SK-MEL-5 (cell line): ENCODE results near the gene IRF2. TPM values are rescaled to one million over a fixed set of nuclear protein-coding genes. Genes with fewer than 3 reads are reported as not detected.

Experiments
- DNase-seq: peaks from one replicate; pipeline ENCODE4 v3.0.0-alpha.2; 2016; ENCODE audit warnings: low read depth, low spot score
- in situ Hi-C: cut with HindIII; loops from 2 replicates; pipeline ENCODE4 v1.10.0; 2016; ENCODE audit warnings: low sequenced_read_pairs, high pct_unique_total_duplicates, low pct_unique_long_range_greater_than_20kb
- total RNA-seq: library from RNA; depleted of rRNA; stranded (reverse); fragments of >200 nt; shearing (Covaris generic); gene quantifications from 2 replicates; pipeline ENCODE4 v1.2.3, GENCODE V29; 2014

The IRF2 gene
- total RNA-seq, 1 experiment from 2014 or later: 37.0 TPM

- DNase-seq: no peak
- in situ Hi-C loops: no loop called here
These were observed 33.6 kb downstream of the IRF2 start for GRCh38 chr4:184440595-184441358.

- in situ Hi-C loops: no loop called here
- DNase-seq: no peak
These were observed 34.3 kb downstream of the IRF2 start for GRCh38 chr4:184439856-184440594.

GRCh38 chr4:184439386-184439785, 35.0 kb downstream of the IRF2 start:
- in situ Hi-C loops: no loop called here
- no peak for DNase-seq

GRCh38 chr4:184438375-184438774, 36.0 kb downstream of the IRF2 start:
- no peak for DNase-seq
- in situ Hi-C loops: no loop called here

- in situ Hi-C loops: no loop called here
These were observed 36.6 kb downstream of the IRF2 start for GRCh38 chr4:184437565-184438265.

GRCh38 chr4:184434501-184435066, 39.8 kb downstream of the IRF2 start:
- in situ Hi-C loops: no loop called here

More at GRCh38 chr4:184437565-184438265, 36.6 kb downstream of the IRF2 start:
- no peak for DNase-seq

GRCh38 chr4:184434021-184434420, 40.3 kb downstream of the IRF2 start:
- in situ Hi-C loops: no loop called here
- no peak for DNase-seq

More at GRCh38 chr4:184434501-184435066, 39.8 kb downstream of the IRF2 start:
- no peak for DNase-seq

GRCh38 chr4:184433258-184433892, 41.0 kb downstream of the IRF2 start:
- DNase-seq: no peak
- in situ Hi-C loops: no loop called here

- in situ Hi-C loops: no loop called here
- DNase-seq: no peak
These were observed 42.0 kb downstream of the IRF2 start for GRCh38 chr4:184432127-184432922.

GRCh38 chr4:184430163-184430562, 44.2 kb downstream of the IRF2 start:
- in situ Hi-C loops: no loop called here

GRCh38 chr4:184428787-184429186, 45.6 kb downstream of the IRF2 start:
- no peak for DNase-seq
- in situ Hi-C loops: no loop called here

More at GRCh38 chr4:184430163-184430562, 44.2 kb downstream of the IRF2 start:
- DNase-seq: no peak

- in situ Hi-C loops: no loop called here
- DNase-seq: no peak
These were observed 46.7 kb downstream of the IRF2 start for GRCh38 chr4:184427687-184428086.

- in situ Hi-C loops: no loop called here
- no peak for DNase-seq
These were observed 47.3 kb downstream of the IRF2 start for GRCh38 chr4:184427093-184427492.

- in situ Hi-C loops: no loop called here
- no peak for DNase-seq
These were observed 49.2 kb downstream of the IRF2 start for GRCh38 chr4:184424993-184425758.

GRCh38 chr4:184424279-184424678, 50.1 kb downstream of the IRF2 start:
- in situ Hi-C loops: no loop called here
- no peak for DNase-seq

GRCh38 chr4:184423003-184423686, 51.2 kb downstream of the IRF2 start:
- no peak for DNase-seq
- in situ Hi-C loops: no loop called here
